WTC11 (cell line): ENCODE data around the gene PPP1CB. TPM values are rescaled to one million over a fixed set of nuclear protein-coding genes. Genes with fewer than 3 reads are reported as not detected.

Source experiments
- ATAC-seq: fragments of 200-7000 bp; cut with Tn5 transposase; 2 replicates; pipeline ENCODE4 v1.10.0; 2021; ENCODE audit warnings: mild to moderate bottlenecking, moderate library complexity
- CTCF ChIA-PET: fragments of 300-600 bp; sonication (Branson Sonifier 250); formaldehyde crosslinking; loops from one replicate; lab custom pipeline; 2021; ENCODE audit warnings: antibody characterized with exemption; lab: Charles Lee
- POLR2A ChIA-PET: fragments of 350-600 bp; sonication (Branson Sonifier 250); formaldehyde crosslinking; loops from one replicate; lab custom pipeline; 2021; ENCODE audit warnings: antibody characterized with exemption; lab: Charles Lee
- DNase-seq: peaks from one replicate; pipeline ENCODE4 v3.0.0; 2021; ENCODE audit warnings: low spot score
- H3K27ac Mint-ChIP-seq: 2 replicates; pipeline ENCODE4 v1.8.0; 2021; ENCODE audit warnings: mixed read lengths
- H3K27me3 Mint-ChIP-seq: 2 replicates; pipeline ENCODE4 v1.8.0; 2021; ENCODE audit warnings: low read depth, mild to moderate bottlenecking, moderate library complexity, mixed read lengths
- H3K36me3 Mint-ChIP-seq: 2 replicates; pipeline ENCODE4 v1.8.0; 2021; ENCODE audit warnings: mixed read lengths
- H3K4me1 Mint-ChIP-seq: 2 replicates; pipeline ENCODE4 v1.8.0; 2022; ENCODE audit warnings: mixed read lengths
- H3K4me3 Mint-ChIP-seq: 2 replicates; pipeline ENCODE4 v1.8.0; 2021; ENCODE audit warnings: mild to moderate bottlenecking, moderate library complexity, mixed read lengths
- H3K9me3 Mint-ChIP-seq: 2 replicates; pipeline ENCODE4 v1.8.0; 2021; ENCODE audit warnings: mixed read lengths
- GTF2I ChIP-seq: fragments of 250-450 bp; sonication (Bioruptor Pico); conservative IDR thresholded peaks from 2 replicates; pipeline ENCODE4 v1.4.0; 2021; ENCODE audit warnings: mild to moderate bottlenecking
- NR1H2 ChIP-seq: sonication (generic); formaldehyde crosslinking; IDR thresholded peaks from 2 replicates; pipeline ENCODE4 v1.9.0; 2021; ENCODE audit warnings: mild to moderate bottlenecking, moderate library complexity, missing genetic modification reagents
- TEAD4 ChIP-seq: sonication (generic); formaldehyde crosslinking; IDR thresholded peaks from 2 replicates; pipeline ENCODE4 v1.8.0; 2022; ENCODE audit warnings: mild to moderate bottlenecking, missing genetic modification reagents
- ZNF138 ChIP-seq: sonication (generic); formaldehyde crosslinking; conservative IDR thresholded peaks from 2 replicates; pipeline ENCODE4 v1.8.1; 2022; ENCODE audit warnings: mild to moderate bottlenecking, moderate library complexity, missing genetic modification reagents
- ZNF396 ChIP-seq: fragments of 250-450 bp; sonication (Bioruptor Pico); IDR thresholded peaks from 2 replicates; pipeline ENCODE4 v1.8.0; 2021; ENCODE audit warnings: mild to moderate bottlenecking, moderate library complexity, borderline replicate concordance
- total RNA-seq: library from RNA; stranded (reverse); gene quantifications from 3 replicates; pipeline ENCODE4 v1.2.3, GENCODE V29; 2021
- TF ChIP-seq, protein P1 (sequence below): fragments of 250-450 bp; sonication (Bioruptor Pico); IDR thresholded peaks from 2 replicates; pipeline ENCODE4 v1.9.0; 2021; ENCODE audit warnings: mild to moderate bottlenecking
- TF ChIP-seq, protein P2 (sequence below): sonication (generic); formaldehyde crosslinking; IDR thresholded peaks from 2 replicates; pipeline ENCODE4 v1.8.1; 2022; ENCODE audit warnings: low read depth, mild to moderate bottlenecking, moderate library complexity, missing genetic modification reagents, borderline replicate concordance
- TF ChIP-seq, protein P3 (sequence below): fragments of 250-450 bp; sonication (Bioruptor Pico); IDR thresholded peaks from 2 replicates; pipeline ENCODE4 v1.9.0; 2021; ENCODE audit warnings: mild to moderate bottlenecking, borderline replicate concordance
- TF ChIP-seq, protein P4 (sequence below): fragments of 250-450 bp; sonication (Bioruptor Pico); conservative IDR thresholded peaks from 2 replicates; pipeline ENCODE4 v1.9.0; 2021; ENCODE audit warnings: mild to moderate bottlenecking
- TF ChIP-seq, protein P5 (sequence below): fragments of 250-450 bp; sonication (Bioruptor Pico); IDR thresholded peaks from 2 replicates; pipeline ENCODE4 v1.9.0; 2021; ENCODE audit warnings: mild to moderate bottlenecking
- TF ChIP-seq, protein P6 (sequence below): sonication (generic); formaldehyde crosslinking; IDR thresholded peaks from 2 replicates; pipeline ENCODE4 v1.8.1; 2023; ENCODE audit warnings: mild to moderate bottlenecking, moderate library complexity, missing genetic modification reagents
- TF ChIP-seq, protein P7 (sequence below): fragments of 200-600 bp; IDR thresholded peaks from 2 replicates; pipeline ENCODE4 v1.8.0; 2022; ENCODE audit warnings: antibody characterized with exemption
- TF ChIP-seq, protein P8 (sequence below): sonication (generic); formaldehyde crosslinking; IDR thresholded peaks from 2 replicates; pipeline ENCODE4 v1.8.0; 2023; ENCODE audit warnings: missing genetic modification reagents, mild to moderate bottlenecking, borderline replicate concordance

The PPP1CB gene
- total RNA-seq, 1 experiment from 2014 or later, result 133 TPM

DNA sequence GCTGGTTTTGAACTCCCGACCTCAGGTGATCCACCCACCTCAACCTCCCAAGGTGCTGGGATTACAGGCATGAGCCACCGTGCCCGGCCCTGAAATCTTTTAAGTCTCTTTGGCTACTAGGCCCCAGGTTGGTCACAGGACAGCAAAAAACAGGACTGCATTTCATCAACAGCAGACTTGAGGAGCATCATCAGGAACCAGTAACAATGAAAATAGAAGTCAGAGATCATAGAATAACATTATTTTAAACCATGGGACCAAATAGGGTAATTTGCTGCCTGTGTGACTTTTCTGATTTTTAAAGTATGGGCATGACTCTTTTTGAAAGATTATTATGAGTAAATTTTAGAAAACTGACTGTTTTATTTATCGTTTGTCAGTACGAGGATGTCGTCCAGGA is 24.8 kb downstream of the PPP1CB start (continued):
- TF ChIP-seq, protein P1, sequence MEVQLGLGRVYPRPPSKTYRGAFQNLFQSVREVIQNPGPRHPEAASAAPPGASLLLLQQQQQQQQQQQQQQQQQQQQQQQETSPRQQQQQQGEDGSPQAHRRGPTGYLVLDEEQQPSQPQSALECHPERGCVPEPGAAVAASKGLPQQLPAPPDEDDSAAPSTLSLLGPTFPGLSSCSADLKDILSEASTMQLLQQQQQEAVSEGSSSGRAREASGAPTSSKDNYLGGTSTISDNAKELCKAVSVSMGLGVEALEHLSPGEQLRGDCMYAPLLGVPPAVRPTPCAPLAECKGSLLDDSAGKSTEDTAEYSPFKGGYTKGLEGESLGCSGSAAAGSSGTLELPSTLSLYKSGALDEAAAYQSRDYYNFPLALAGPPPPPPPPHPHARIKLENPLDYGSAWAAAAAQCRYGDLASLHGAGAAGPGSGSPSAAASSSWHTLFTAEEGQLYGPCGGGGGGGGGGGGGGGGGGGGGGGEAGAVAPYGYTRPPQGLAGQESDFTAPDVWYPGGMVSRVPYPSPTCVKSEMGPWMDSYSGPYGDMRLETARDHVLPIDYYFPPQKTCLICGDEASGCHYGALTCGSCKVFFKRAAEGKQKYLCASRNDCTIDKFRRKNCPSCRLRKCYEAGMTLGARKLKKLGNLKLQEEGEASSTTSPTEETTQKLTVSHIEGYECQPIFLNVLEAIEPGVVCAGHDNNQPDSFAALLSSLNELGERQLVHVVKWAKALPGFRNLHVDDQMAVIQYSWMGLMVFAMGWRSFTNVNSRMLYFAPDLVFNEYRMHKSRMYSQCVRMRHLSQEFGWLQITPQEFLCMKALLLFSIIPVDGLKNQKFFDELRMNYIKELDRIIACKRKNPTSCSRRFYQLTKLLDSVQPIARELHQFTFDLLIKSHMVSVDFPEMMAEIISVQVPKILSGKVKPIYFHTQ, result no peak
- TF ChIP-seq, protein P2, sequence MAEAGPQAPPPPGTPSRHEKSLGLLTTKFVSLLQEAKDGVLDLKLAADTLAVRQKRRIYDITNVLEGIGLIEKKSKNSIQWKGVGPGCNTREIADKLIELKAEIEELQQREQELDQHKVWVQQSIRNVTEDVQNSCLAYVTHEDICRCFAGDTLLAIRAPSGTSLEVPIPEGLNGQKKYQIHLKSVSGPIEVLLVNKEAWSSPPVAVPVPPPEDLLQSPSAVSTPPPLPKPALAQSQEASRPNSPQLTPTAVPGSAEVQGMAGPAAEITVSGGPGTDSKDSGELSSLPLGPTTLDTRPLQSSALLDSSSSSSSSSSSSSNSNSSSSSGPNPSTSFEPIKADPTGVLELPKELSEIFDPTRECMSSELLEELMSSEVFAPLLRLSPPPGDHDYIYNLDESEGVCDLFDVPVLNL (CRISPR knock-in tag), result no peak
- TF ChIP-seq, protein P3, sequence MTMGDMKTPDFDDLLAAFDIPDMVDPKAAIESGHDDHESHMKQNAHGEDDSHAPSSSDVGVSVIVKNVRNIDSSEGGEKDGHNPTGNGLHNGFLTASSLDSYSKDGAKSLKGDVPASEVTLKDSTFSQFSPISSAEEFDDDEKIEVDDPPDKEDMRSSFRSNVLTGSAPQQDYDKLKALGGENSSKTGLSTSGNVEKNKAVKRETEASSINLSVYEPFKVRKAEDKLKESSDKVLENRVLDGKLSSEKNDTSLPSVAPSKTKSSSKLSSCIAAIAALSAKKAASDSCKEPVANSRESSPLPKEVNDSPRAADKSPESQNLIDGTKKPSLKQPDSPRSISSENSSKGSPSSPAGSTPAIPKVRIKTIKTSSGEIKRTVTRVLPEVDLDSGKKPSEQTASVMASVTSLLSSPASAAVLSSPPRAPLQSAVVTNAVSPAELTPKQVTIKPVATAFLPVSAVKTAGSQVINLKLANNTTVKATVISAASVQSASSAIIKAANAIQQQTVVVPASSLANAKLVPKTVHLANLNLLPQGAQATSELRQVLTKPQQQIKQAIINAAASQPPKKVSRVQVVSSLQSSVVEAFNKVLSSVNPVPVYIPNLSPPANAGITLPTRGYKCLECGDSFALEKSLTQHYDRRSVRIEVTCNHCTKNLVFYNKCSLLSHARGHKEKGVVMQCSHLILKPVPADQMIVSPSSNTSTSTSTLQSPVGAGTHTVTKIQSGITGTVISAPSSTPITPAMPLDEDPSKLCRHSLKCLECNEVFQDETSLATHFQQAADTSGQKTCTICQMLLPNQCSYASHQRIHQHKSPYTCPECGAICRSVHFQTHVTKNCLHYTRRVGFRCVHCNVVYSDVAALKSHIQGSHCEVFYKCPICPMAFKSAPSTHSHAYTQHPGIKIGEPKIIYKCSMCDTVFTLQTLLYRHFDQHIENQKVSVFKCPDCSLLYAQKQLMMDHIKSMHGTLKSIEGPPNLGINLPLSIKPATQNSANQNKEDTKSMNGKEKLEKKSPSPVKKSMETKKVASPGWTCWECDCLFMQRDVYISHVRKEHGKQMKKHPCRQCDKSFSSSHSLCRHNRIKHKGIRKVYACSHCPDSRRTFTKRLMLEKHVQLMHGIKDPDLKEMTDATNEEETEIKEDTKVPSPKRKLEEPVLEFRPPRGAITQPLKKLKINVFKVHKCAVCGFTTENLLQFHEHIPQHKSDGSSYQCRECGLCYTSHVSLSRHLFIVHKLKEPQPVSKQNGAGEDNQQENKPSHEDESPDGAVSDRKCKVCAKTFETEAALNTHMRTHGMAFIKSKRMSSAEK (CRISPR knock-in tag), result no peak
- TF ChIP-seq TEAD4 (CRISPR knock-in tag) (no peak), GTF2I (CRISPR knock-in tag) (no peak)
- TF ChIP-seq, protein P4, sequence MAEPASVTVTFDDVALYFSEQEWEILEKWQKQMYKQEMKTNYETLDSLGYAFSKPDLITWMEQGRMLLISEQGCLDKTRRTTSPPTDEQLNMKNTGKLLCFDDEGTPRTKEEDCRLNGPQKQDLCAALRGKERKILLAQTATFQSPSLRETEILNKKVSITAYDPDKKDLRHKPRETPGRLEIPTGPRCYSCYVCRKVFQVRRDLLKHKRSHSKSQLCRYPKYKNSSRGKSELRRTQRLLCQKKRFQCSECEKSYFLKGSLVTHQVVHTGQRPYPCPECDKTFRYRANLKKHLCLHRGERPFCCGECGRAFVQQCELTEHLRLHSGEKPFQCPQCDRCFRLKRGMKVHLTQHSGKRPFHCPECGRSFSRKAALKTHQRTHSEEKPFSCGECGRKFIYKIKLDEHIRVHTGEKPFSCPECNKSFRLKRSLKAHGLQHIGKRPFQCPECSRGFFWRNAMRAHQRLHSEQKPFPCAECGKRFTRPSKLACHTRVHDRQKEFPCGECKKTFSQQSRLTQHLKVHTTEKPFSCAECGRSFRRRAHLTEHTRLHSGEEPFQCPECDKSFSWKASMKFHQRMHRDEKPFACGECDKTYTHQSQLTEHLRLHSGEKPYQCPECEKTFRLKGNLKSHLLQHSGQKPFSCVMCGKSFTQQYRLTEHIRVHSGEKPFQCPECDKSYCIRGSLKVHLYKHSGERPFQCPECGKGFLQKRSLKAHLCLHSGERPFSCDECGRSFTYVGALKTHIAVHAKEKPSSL (CRISPR knock-in tag), result no peak
- TF ChIP-seq, protein P5, sequence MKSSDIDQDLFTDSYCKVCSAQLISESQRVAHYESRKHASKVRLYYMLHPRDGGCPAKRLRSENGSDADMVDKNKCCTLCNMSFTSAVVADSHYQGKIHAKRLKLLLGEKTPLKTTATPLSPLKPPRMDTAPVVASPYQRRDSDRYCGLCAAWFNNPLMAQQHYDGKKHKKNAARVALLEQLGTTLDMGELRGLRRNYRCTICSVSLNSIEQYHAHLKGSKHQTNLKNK, result no peak

DNA sequence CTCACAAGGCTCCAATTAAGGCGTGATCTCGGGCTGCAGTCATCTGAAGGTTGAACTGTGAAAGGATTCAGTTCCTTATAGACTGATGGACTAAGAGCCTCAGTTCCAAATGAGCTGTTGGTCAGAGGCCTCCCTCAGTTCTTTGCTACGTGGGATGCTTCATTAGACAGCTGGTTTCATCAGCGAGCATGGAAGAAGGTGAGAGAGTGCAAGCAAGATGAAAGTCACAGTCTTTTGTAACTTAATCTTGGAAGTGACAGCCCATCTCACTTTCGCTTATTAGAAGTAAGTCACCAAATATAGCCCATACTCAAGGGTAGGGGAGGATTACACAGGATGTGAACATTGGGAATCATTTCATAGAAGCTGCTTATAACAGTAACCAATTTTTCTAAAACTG is 26.8 kb downstream of the PPP1CB start:
- POLR2A ChIA-PET, result no interaction called here
- H3K4me3 Mint-ChIP-seq, result no peak overlapping the region
- ATAC-seq (no peak), DNase-seq (no peak)
- no peaks in the 10 kb centered on the region for H3K9me3 Mint-ChIP-seq
- no peak for TF ChIP-seq ZNF396
- H3K27ac Mint-ChIP-seq, result no peak overlapping the region
- no peaks in the 10 kb centered on the region for H3K4me1 Mint-ChIP-seq
- CTCF ChIA-PET, result no interaction called here
- peaks cover 49% of the 10 kb centered on the region for H3K36me3 Mint-ChIP-seq
- H3K27me3 Mint-ChIP-seq, result no peaks in the 10 kb centered on the region

DNA sequence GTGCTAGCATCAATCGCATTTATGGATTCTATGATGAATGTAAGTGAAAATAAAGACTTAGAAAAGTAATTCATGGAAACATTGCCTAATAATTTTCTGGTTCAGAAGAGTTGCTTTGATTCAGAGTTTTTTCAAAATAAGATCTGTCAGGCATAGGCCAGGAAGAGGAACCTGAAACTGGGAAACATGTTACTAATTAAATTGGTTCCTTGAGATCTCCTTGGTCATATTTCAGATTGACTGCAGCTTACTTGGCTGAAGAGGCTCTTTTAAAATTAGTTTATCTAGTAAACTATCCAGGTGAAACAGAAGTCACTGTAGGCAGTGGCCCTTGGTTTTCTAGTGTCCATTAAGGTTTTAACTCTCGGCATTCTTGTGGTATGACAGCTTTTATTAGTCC is 27.4 kb downstream of the PPP1CB start:
- H3K36me3 Mint-ChIP-seq, result peaks cover 55% of the 10 kb centered on the region
- ATAC-seq, result no peak
- no peak overlapping the region for H3K27ac Mint-ChIP-seq
- H3K27me3 Mint-ChIP-seq, result no peaks in the 10 kb centered on the region
- CTCF ChIA-PET, result no interaction called here
- H3K4me3 Mint-ChIP-seq, result no peak overlapping the region
- POLR2A ChIA-PET, result no interaction called here
- H3K9me3 Mint-ChIP-seq, result no peaks in the 10 kb centered on the region
- DNase-seq, result no peak
- H3K4me1 Mint-ChIP-seq, result no peaks in the 10 kb centered on the region
- TF ChIP-seq, protein P6, sequence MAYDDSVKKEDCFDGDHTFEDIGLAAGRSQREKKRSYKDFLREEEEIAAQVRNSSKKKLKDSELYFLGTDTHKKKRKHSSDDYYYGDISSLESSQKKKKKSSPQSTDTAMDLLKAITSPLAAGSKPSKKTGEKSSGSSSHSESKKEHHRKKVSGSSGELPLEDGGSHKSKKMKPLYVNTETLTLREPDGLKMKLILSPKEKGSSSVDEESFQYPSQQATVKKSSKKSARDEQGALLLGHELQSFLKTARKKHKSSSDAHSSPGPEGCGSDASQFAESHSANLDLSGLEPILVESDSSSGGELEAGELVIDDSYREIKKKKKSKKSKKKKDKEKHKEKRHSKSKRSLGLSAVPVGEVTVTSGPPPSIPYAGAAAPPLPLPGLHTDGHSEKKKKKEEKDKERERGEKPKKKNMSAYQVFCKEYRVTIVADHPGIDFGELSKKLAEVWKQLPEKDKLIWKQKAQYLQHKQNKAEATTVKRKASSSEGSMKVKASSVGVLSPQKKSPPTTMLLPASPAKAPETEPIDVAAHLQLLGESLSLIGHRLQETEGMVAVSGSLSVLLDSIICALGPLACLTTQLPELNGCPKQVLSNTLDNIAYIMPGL, result no peak
- TF ChIP-seq NR1H2 (CRISPR knock-in tag), result no peak
- no peak for TF ChIP-seq ZNF138 (CRISPR knock-in tag)
- TF ChIP-seq, protein P7, sequence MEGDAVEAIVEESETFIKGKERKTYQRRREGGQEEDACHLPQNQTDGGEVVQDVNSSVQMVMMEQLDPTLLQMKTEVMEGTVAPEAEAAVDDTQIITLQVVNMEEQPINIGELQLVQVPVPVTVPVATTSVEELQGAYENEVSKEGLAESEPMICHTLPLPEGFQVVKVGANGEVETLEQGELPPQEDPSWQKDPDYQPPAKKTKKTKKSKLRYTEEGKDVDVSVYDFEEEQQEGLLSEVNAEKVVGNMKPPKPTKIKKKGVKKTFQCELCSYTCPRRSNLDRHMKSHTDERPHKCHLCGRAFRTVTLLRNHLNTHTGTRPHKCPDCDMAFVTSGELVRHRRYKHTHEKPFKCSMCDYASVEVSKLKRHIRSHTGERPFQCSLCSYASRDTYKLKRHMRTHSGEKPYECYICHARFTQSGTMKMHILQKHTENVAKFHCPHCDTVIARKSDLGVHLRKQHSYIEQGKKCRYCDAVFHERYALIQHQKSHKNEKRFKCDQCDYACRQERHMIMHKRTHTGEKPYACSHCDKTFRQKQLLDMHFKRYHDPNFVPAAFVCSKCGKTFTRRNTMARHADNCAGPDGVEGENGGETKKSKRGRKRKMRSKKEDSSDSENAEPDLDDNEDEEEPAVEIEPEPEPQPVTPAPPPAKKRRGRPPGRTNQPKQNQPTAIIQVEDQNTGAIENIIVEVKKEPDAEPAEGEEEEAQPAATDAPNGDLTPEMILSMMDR, result no peak
- TF ChIP-seq, protein P8, sequence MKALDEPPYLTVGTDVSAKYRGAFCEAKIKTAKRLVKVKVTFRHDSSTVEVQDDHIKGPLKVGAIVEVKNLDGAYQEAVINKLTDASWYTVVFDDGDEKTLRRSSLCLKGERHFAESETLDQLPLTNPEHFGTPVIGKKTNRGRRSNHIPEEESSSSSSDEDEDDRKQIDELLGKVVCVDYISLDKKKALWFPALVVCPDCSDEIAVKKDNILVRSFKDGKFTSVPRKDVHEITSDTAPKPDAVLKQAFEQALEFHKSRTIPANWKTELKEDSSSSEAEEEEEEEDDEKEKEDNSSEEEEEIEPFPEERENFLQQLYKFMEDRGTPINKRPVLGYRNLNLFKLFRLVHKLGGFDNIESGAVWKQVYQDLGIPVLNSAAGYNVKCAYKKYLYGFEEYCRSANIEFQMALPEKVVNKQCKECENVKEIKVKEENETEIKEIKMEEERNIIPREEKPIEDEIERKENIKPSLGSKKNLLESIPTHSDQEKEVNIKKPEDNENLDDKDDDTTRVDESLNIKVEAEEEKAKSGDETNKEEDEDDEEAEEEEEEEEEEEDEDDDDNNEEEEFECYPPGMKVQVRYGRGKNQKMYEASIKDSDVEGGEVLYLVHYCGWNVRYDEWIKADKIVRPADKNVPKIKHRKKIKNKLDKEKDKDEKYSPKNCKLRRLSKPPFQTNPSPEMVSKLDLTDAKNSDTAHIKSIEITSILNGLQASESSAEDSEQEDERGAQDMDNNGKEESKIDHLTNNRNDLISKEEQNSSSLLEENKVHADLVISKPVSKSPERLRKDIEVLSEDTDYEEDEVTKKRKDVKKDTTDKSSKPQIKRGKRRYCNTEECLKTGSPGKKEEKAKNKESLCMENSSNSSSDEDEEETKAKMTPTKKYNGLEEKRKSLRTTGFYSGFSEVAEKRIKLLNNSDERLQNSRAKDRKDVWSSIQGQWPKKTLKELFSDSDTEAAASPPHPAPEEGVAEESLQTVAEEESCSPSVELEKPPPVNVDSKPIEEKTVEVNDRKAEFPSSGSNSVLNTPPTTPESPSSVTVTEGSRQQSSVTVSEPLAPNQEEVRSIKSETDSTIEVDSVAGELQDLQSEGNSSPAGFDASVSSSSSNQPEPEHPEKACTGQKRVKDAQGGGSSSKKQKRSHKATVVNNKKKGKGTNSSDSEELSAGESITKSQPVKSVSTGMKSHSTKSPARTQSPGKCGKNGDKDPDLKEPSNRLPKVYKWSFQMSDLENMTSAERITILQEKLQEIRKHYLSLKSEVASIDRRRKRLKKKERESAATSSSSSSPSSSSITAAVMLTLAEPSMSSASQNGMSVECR (CRISPR knock-in tag), result no peak
